HG03378 (cell line): ENCODE measurements around the gene BSN.
"Not testable (repeated sequence)": the region's sequence is repeated elsewhere in the genome, so short reads cannot be mapped to it uniquely, and the experiment has no call there.

ENCODE experiments used
- ATAC-seq: cut with Tn5 transposase; IDR thresholded peaks from one replicate; pipeline ENCODE4 v1.9.1; 2021; ENCODE audit warnings: mild to moderate bottlenecking, moderate library complexity; ENCODE audit not compliant: unreplicated experiment

BSN gene

GRCh38 chr3:49668861-49669260 lies 114.6 kb downstream of the BSN start:
- no peak for ATAC-seq

GRCh38 chr3:49669352-49669751 lies 115.1 kb downstream of the BSN start:
- no peak for ATAC-seq

- ATAC-seq = no peak
Observed at GRCh38 chr3:49670940-49671290, 116.6 kb downstream of the BSN start.

GRCh38 chr3:49671291-49672288 lies 117.3 kb downstream of the BSN start:
- ATAC-seq = no peak

GRCh38 chr3:49673121-49673714 lies 118.9 kb downstream of the BSN start:
- ATAC-seq = no peak

GRCh38 chr3:49673715-49674496 lies 119.6 kb downstream of the BSN start, which contains the start of gene APEH:
APEH (plus strand) TSS chr3:49674351; CDS start chr3:49674402, 51 bp downstream.
- peak; percentile 56 for ATAC-seq

- ATAC-seq = peak; percentile 29
Observed at GRCh38 chr3:49674497-49674983, 120.3 kb downstream of the BSN start.

GRCh38 chr3:49675912-49676311 lies 121.6 kb downstream of the BSN start:
- ATAC-seq = no peak

- no peak for ATAC-seq
Observed at GRCh38 chr3:49680493-49681231, 126.4 kb downstream of the BSN start.

- no peak for ATAC-seq
Observed at GRCh38 chr3:49681232-49681522, 126.9 kb downstream of the BSN start.

- ATAC-seq = no peak
Observed at GRCh38 chr3:49681543-49681942, 127.3 kb downstream of the BSN start.

GRCh38 chr3:49683162-49683561 lies 128.9 kb downstream of the BSN start:
- ATAC-seq = no peak

GRCh38 chr3:49684453-49684852 lies 130.2 kb downstream of the BSN start:
- ATAC-seq = not testable (repeated sequence)

- ATAC-seq = not testable (repeated sequence)
Observed at GRCh38 chr3:49685103-49685502, 130.8 kb downstream of the BSN start.

GRCh38 chr3:49685846-49686245 lies 131.6 kb downstream of the BSN start:
- not testable (repeated sequence) for ATAC-seq

- not testable (repeated sequence) for ATAC-seq
Observed at GRCh38 chr3:49686346-49686745, 132.1 kb downstream of the BSN start.

GRCh38 chr3:49686769-49687423 lies 132.6 kb downstream of the BSN start:
- not testable (repeated sequence) for ATAC-seq

GRCh38 chr3:49687424-49687795 lies 133.1 kb downstream of the BSN start:
- not testable (repeated sequence) for ATAC-seq

GRCh38 chr3:49688338-49689045 lies 134.2 kb downstream of the BSN start:
- ATAC-seq = not testable (repeated sequence)
